ENCODE data around the gene CDC73. TPM values are rescaled to one million over a fixed set of nuclear protein-coding genes. Genes with fewer than 3 reads are reported as not detected.
A peak's percentile ranks its signal among the peaks of the same experiment; 100 is the strongest.

Gene CDC73
- total and polyA plus RNA-seq, 2 of the 13 experiments (the other 11 are each of a cell fraction or from before 2014, with no cell fraction given), result 20.2 to 26.3 TPM

DNA sequence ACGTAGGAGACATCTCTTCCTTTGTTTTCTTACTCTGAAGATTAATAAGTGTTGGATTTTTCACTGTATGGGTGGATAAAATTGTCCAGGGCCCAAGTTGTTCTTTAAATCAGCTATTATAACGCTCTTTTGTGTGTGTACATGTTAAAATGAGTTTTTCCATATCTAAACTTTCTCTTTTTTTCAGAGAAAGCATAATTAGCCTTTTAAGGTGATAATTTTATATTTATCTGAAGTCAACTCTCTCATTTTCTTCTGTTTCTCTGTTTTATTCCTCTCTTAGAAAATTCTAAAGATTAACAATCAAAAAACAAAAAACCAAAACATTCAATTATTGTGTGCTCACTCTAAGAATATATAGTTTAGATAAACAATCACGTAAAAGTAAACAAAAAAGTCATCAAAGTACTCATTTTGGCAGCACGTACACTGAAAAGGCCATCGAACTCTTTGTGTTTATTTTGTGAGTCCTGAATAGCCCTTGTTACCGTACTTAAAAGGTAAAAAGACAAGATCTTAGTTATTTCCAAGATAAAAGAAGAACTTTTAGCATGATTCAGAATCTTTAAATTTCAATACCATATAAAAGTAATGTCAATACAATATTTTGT lies 7.2 kb upstream of the CDC73 start (continued):
- TF ChIP-seq, protein P1, sequence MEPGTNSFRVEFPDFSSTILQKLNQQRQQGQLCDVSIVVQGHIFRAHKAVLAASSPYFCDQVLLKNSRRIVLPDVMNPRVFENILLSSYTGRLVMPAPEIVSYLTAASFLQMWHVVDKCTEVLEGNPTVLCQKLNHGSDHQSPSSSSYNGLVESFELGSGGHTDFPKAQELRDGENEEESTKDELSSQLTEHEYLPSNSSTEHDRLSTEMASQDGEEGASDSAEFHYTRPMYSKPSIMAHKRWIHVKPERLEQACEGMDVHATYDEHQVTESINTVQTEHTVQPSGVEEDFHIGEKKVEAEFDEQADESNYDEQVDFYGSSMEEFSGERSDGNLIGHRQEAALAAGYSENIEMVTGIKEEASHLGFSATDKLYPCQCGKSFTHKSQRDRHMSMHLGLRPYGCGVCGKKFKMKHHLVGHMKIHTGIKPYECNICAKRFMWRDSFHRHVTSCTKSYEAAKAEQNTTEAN (CRISPR knock-in tag; conservative IDR thresholded peaks at IDR 0.05), result no peak
- TF ChIP-seq TARDBP (CRISPR knock-in tag; IDR thresholded peaks at IDR 0.05) (no peak), STAG1 (CRISPR knock-in tag; IDR thresholded peaks at IDR 0.05) (no peak), FOXA3 (CRISPR knock-in tag; IDR thresholded peaks at IDR 0.05) (peak; percentile 86), ZNF441 (CRISPR knock-in tag; IDR thresholded peaks at IDR 0.05; ENCODE audit: borderline replicate concordance) (no peak), ZNF883 (CRISPR knock-in tag; IDR thresholded peaks at IDR 0.05; ENCODE audit: not compliant biosample characterization) (no peak), ZNF83 (CRISPR knock-in tag; IDR thresholded peaks at IDR 0.05; ENCODE audit: borderline replicate concordance) (no peak), MTA1 (CRISPR knock-in tag; IDR thresholded peaks at IDR 0.05; ENCODE audit: borderline replicate concordance) (no peak), ATF1 (CRISPR knock-in tag; IDR thresholded peaks at IDR 0.05) (no peak), YEATS2 (CRISPR knock-in tag; IDR thresholded peaks at IDR 0.05; ENCODE audit: borderline replicate concordance) (no peak), FOXM1 (CRISPR knock-in tag; IDR thresholded peaks at IDR 0.05) (no peak), ZSCAN12 (CRISPR knock-in tag; IDR thresholded peaks at IDR 0.05) (no peak), KLF6 (CRISPR knock-in tag; IDR thresholded peaks at IDR 0.05) (no peak), SIN3B (IDR thresholded peaks at IDR 0.05; ENCODE audit: low read length) (no peak)
- TF ChIP-seq, protein P2, sequence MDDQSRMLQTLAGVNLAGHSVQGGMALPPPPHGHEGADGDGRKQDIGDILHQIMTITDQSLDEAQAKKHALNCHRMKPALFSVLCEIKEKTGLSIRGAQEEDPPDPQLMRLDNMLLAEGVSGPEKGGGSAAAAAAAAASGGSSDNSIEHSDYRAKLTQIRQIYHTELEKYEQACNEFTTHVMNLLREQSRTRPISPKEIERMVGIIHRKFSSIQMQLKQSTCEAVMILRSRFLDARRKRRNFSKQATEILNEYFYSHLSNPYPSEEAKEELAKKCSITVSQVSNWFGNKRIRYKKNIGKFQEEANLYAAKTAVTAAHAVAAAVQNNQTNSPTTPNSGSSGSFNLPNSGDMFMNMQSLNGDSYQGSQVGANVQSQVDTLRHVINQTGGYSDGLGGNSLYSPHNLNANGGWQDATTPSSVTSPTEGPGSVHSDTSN (CRISPR knock-in tag; IDR thresholded peaks at IDR 0.05; ENCODE audit: borderline replicate concordance), result no peak
- TF ChIP-seq, protein P3, sequence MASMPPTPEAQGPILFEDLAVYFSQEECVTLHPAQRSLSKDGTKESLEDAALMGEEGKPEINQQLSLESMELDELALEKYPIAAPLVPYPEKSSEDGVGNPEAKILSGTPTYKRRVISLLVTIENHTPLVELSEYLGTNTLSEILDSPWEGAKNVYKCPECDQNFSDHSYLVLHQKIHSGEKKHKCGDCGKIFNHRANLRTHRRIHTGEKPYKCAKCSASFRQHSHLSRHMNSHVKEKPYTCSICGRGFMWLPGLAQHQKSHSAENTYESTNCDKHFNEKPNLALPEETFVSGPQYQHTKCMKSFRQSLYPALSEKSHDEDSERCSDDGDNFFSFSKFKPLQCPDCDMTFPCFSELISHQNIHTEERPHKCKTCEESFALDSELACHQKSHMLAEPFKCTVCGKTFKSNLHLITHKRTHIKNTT (CRISPR knock-in tag; IDR thresholded peaks at IDR 0.05), result no peak
- TF ChIP-seq, protein P4, sequence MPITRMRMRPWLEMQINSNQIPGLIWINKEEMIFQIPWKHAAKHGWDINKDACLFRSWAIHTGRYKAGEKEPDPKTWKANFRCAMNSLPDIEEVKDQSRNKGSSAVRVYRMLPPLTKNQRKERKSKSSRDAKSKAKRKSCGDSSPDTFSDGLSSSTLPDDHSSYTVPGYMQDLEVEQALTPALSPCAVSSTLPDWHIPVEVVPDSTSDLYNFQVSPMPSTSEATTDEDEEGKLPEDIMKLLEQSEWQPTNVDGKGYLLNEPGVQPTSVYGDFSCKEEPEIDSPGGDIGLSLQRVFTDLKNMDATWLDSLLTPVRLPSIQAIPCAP (CRISPR knock-in tag; IDR thresholded peaks at IDR 0.05; ENCODE audit: low read depth), result no peak
- TF ChIP-seq, protein P5, sequence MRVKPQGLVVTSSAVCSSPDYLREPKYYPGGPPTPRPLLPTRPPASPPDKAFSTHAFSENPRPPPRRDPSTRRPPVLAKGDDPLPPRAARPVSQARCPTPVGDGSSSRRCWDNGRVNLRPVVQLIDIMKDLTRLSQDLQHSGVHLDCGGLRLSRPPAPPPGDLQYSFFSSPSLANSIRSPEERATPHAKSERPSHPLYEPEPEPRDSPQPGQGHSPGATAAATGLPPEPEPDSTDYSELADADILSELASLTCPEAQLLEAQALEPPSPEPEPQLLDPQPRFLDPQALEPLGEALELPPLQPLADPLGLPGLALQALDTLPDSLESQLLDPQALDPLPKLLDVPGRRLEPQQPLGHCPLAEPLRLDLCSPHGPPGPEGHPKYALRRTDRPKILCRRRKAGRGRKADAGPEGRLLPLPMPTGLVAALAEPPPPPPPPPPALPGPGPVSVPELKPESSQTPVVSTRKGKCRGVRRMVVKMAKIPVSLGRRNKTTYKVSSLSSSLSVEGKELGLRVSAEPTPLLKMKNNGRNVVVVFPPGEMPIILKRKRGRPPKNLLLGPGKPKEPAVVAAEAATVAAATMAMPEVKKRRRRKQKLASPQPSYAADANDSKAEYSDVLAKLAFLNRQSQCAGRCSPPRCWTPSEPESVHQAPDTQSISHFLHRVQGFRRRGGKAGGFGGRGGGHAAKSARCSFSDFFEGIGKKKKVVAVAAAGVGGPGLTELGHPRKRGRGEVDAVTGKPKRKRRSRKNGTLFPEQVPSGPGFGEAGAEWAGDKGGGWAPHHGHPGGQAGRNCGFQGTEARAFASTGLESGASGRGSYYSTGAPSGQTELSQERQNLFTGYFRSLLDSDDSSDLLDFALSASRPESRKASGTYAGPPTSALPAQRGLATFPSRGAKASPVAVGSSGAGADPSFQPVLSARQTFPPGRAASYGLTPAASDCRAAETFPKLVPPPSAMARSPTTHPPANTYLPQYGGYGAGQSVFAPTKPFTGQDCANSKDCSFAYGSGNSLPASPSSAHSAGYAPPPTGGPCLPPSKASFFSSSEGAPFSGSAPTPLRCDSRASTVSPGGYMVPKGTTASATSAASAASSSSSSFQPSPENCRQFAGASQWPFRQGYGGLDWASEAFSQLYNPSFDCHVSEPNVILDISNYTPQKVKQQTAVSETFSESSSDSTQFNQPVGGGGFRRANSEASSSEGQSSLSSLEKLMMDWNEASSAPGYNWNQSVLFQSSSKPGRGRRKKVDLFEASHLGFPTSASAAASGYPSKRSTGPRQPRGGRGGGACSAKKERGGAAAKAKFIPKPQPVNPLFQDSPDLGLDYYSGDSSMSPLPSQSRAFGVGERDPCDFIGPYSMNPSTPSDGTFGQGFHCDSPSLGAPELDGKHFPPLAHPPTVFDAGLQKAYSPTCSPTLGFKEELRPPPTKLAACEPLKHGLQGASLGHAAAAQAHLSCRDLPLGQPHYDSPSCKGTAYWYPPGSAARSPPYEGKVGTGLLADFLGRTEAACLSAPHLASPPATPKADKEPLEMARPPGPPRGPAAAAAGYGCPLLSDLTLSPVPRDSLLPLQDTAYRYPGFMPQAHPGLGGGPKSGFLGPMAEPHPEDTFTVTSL (CRISPR knock-in tag; IDR thresholded peaks at IDR 0.05; ENCODE audit: borderline replicate concordance), result peak; percentile 45; the same call in 1 of the 2 replicates

Data from HepG2 (cell line).